RWPE2 (cell line): ENCODE data around the gene KRT9.
A peak's percentile ranks its signal among the peaks of the same experiment; 100 is the strongest.

ENCODE experiments used
- ATAC-seq: fragments of 200-7000 bp; cut with Tn5 transposase; 3 replicates; pipeline ENCODE4 v1.9.1; 2021; ENCODE audit warnings: low read depth
- DNase-seq: peaks from one replicate; pipeline ENCODE4 v3.0.0-alpha.2; 2020; ENCODE audit warnings: low spot score
- H3K27ac ChIP-seq: fragments of 450-650 bp; 2 replicates; pipeline ENCODE4 v1.5.1; 2017; ENCODE audit warnings: mild to moderate bottlenecking; ENCODE audit not compliant: poor library complexity, severe bottlenecking
- H3K27me3 ChIP-seq: fragments of 250-450 bp; sonication (Bioruptor Pico); 2 replicates; pipeline ENCODE4 v1.5.1; 2021; ENCODE audit warnings: mild to moderate bottlenecking, moderate library complexity; ENCODE audit not compliant: insufficient read depth, poor library complexity, severe bottlenecking
- H3K36me3 ChIP-seq: fragments of 250-450 bp; sonication (Bioruptor Pico); 2 replicates; pipeline ENCODE4 v1.5.1; 2020; ENCODE audit warnings: low read depth, mild to moderate bottlenecking, moderate library complexity
- H3K4me1 ChIP-seq: fragments of 250-450 bp; sonication (Bioruptor Pico); 2 replicates; pipeline ENCODE4 v1.5.1; 2021; ENCODE audit warnings: mild to moderate bottlenecking, moderate library complexity; ENCODE audit not compliant: insufficient read depth, poor library complexity, severe bottlenecking
- H3K4me3 ChIP-seq: fragments of 250-450 bp; sonication (Bioruptor Pico); 2 replicates; pipeline ENCODE4 v1.5.1; 2021; ENCODE audit warnings: mild to moderate bottlenecking, moderate library complexity; ENCODE audit not compliant: severe bottlenecking
- H3K9me3 ChIP-seq: fragments of 250-450 bp; sonication (Bioruptor Pico); 2 replicates; pipeline ENCODE4 v1.5.1; 2021; ENCODE audit warnings: mild to moderate bottlenecking, moderate library complexity; ENCODE audit not compliant: severe bottlenecking
- CTCF ChIP-seq: fragments of 450-650 bp; IDR thresholded peaks from one replicate; pipeline ENCODE4 v1.5.1; 2017; ENCODE audit warnings: mild to moderate bottlenecking, moderate library complexity; ENCODE audit not compliant: poor library complexity, severe bottlenecking

The KRT9 gene

DNA sequence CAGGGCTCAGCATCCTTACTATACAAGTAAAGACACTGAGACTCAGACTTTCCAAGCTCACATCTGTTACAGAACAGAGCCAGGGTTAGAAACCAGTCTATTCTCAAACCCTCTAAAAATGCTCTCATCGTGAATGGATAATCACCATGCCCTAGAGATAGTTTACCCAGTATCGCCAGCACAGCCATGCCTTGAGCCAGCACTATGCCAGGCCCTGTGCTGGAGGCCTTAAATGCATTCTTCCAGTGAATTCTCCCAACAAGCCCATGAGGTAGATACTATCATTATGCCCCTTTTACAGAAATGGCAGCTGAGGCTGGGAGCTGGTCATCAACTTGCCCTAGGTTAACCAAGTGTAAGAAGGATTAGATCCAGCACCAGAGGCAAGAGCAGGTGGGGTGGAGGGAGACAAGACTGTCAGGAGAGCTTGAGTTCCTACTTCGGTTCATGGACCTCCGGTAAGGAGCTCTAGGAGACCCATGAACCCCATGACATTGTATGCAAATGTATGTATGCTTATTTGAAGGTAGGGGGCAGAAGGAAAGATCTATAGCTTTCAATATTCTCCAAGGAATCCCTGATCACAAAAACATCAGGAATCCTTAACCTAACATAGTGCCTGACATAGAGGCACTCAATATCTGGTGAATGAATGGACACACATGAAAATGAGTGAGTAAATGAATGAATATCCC is 9.7 kb upstream of the KRT9 start:
- H3K36me3 ChIP-seq, result peaks cover 46% of the 10 kb centered on the region
- peaks cover 19% of the 10 kb centered on the region for H3K4me1 ChIP-seq
- no peak overlapping the region for H3K4me3 ChIP-seq
- TF ChIP-seq CTCF, result no peak
- no peaks in the 10 kb centered on the region for H3K9me3 ChIP-seq
- no peaks in the 10 kb centered on the region for H3K27me3 ChIP-seq
- DNase-seq (no peak), ATAC-seq (peak; percentile 7)
- peak overlapping the region; percentile 95 for H3K27ac ChIP-seq

DNA sequence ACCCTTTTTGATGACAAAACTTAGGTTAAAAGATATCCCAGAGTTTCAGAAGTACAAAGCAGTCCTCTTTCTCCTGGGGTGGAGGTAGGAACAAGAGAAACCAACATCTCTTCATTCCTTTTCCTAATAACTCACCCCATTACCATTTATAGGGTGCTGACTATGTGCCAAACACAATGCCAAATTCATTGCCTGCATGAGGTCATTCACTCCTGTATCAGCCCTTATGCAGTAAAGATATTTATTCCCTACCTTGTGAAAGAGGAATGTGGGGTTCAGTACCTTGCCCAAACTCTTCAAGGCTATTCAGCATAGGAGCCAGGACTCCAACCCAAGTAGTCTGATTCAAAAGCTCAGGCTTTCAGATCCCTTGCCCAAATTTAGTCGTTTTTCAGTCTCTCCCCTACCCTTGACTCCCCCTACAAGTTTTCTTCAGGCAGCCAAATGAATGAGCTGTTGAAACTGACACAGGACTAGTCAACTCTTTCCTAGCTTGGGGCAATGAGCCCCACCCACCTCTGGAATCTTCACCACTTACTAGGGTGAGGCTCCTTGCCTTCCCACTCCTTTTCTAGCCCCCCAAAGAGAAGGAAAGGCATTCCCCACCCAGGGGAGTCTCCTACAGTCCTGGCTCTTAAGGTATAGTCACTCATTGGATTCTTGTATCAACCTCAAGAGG is 9.0 kb upstream of the KRT9 start:
- Histone ChIP-seq H3K4me1 (peaks cover 19% of the 10 kb centered on the region), H3K27ac (peak overlapping the region; percentile 95), H3K27me3 (no peaks in the 10 kb centered on the region), H3K36me3 (peaks cover 42% of the 10 kb centered on the region), H3K4me3 (no peak overlapping the region), H3K9me3 (no peaks in the 10 kb centered on the region)
- DNase-seq (no peak), ATAC-seq (peak; percentile 35)
- no peak for TF ChIP-seq CTCF

DNA sequence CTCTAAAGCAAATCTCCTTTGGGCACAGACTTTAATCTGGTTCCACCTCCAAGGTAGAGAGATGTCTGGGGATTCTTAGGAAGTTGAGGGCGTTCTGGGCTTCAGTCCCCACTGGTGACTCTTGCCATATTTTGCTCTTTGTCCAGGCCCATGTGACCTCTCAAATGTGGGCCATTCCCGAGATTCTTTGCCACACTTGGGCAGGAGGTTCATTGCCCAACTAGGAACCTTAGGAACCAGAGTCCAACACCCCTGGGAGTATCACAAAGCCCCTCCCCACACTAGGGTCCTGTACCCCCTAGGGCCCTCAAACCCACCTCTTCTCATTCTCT is 8.4 kb upstream of the KRT9 start:
- peak; percentile 1; the same call in 2 of the 3 replicates for ATAC-seq
- no peaks in the 10 kb centered on the region for H3K27me3 ChIP-seq
- H3K27ac ChIP-seq, result peak overlapping the region; percentile 95

DNA sequence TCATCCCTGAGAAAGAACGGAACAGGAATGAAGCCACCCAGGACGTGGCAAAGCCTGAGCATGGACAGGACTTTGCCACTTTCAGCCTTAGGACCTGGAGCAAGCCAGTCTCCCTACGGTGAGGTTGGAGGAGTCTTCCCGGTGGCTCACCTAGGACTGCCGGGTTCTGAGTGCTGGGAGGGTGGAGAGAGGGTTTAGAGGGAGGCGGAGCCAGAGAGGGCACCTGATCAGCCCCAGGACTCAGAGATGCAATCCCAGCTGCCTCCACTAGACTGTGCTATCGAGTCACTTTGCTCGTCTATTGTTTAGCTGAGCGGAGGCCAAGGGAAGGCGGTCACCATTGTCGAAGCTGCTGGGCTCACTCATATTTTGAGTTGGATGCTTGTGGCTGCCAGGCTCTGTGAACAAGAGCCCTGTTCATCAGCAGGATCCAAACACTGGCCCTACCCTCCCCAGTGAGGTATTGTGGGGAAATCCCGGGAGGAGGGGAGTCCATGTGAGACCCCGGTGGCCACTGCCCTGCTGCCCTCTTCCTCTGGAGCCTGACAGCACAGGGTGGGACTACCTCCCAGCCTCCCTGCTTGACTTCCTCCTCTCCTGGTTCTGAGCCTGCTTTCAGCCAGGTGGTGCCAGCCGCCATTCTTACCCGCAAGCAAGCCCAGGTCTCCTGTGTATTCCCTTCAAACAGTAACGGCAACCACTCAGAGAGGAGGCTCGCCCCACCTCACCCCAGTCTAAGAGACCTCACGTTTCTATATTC is 7.8 kb upstream of the KRT9 start:
- TF ChIP-seq CTCF, result peak; percentile 92
- peak; percentile 84 for DNase-seq
- peak; percentile 47 for ATAC-seq
- Histone ChIP-seq H3K4me1 (peaks cover 19% of the 10 kb centered on the region), H3K27me3 (no peaks in the 10 kb centered on the region), H3K9me3 (no peaks in the 10 kb centered on the region), H3K4me3 (no peak overlapping the region), H3K36me3 (peaks cover 31% of the 10 kb centered on the region), H3K27ac (peak overlapping the region; percentile 95)

More for the DNA sequence above, 8.4 kb upstream of the KRT9 start:
- Histone ChIP-seq H3K9me3 (no peaks in the 10 kb centered on the region), H3K4me1 (peaks cover 19% of the 10 kb centered on the region), H3K36me3 (peaks cover 36% of the 10 kb centered on the region), H3K4me3 (no peak overlapping the region)
- no peak for TF ChIP-seq CTCF
- DNase-seq, result no peak
